Astrocyte of the spinal cord (primary cell): ENCODE data around the gene ZBTB11.
A peak's percentile ranks its signal among the peaks of the same experiment; 100 is the strongest.
"Not testable (repeated sequence)": the region's sequence is repeated elsewhere in the genome, so short reads cannot be mapped to it uniquely, and the experiment has no call there.

Experiments
- DNase-seq: peaks from one replicate; pipeline ENCODE4 v3.0.0; 2011; ENCODE audit warnings: low read depth, low spot score
- H3K4me3 ChIP-seq: 2 replicates; pipeline ENCODE4 v1.5.1; 2011; ENCODE audit warnings: low read depth, mild to moderate bottlenecking, low read length, moderate library complexity
- CTCF ChIP-seq: IDR thresholded peaks from 2 replicates; pipeline ENCODE4 v1.5.1; 2012; ENCODE audit warnings: low read depth, mild to moderate bottlenecking, low read length, inconsistent platforms
- in situ Hi-C: cut with HindIII; loops from 2 replicates; pipeline ENCODE4 v1.10.0; 2017; ENCODE audit warnings: low sequenced_read_pairs

ZBTB11 gene

GRCh38 chr3:101720851-101721840 lies 44.2 kb upstream of the ZBTB11 start:
- in situ Hi-C loops = no loop called here
- TF ChIP-seq CTCF = no peak
- no peak overlapping the region for H3K4me3 ChIP-seq
- DNase-seq = peak; percentile 41

GRCh38 chr3:101719604-101720185 lies 42.8 kb upstream of the ZBTB11 start:
- in situ Hi-C loops = no loop called here
- DNase-seq = no peak
- TF ChIP-seq CTCF = no peak
- no peak overlapping the region for H3K4me3 ChIP-seq

GRCh38 chr3:101718455-101718854 lies 41.5 kb upstream of the ZBTB11 start:
- no peak overlapping the region for H3K4me3 ChIP-seq
- in situ Hi-C loops = no loop called here
- no peak for TF ChIP-seq CTCF
- DNase-seq = no peak

- in situ Hi-C loops = no loop called here
- no peak for TF ChIP-seq CTCF
- DNase-seq = no peak
- H3K4me3 ChIP-seq = no peak overlapping the region
These were observed 32.2 kb upstream of the ZBTB11 start for GRCh38 chr3:101709126-101709525.

- in situ Hi-C loops, DNase-seq, H3K4me3 ChIP-seq: not testable (repeated sequence)
These were observed 27.7 kb upstream of the ZBTB11 start for GRCh38 chr3:101704639-101705038.

GRCh38 chr3:101703169-101703568 lies 26.2 kb upstream of the ZBTB11 start:
- no peak for DNase-seq
- in situ Hi-C loops = no loop called here
- no peak overlapping the region for H3K4me3 ChIP-seq
- no peak for TF ChIP-seq CTCF

- no peak for TF ChIP-seq CTCF
- in situ Hi-C loops = no loop called here
- no peak overlapping the region for H3K4me3 ChIP-seq
- DNase-seq = no peak
These were observed 25.8 kb upstream of the ZBTB11 start for GRCh38 chr3:101702726-101703125.
